Measurements from ENCODE around the gene EIF6. TPM values are rescaled to one million over a fixed set of nuclear protein-coding genes. Genes with fewer than 3 reads are reported as not detected.

The EIF6 gene
- total RNA-seq, 1 donor from 2014 or later: 271 TPM

DNA sequence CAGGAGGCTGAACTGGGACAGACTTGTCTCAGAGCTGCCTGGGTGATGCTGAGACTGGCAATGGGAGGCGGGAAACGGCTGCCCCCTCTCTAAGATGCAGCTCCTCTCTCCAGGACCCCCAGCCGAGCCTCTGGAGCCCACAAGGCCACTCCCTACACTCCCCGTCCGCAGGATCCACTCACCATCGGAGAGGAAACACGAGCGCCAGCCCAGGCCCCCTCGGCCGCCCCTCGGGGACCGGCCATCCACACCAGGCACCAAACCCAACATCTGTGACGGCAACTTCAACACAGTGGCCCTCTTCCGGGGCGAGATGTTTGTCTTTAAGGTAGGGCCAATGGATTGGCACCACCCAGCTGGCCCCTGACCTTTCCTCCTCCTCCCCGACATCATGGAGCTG is 17.5 kb downstream of the EIF6 start:
- TF ChIP-seq, protein P1, sequence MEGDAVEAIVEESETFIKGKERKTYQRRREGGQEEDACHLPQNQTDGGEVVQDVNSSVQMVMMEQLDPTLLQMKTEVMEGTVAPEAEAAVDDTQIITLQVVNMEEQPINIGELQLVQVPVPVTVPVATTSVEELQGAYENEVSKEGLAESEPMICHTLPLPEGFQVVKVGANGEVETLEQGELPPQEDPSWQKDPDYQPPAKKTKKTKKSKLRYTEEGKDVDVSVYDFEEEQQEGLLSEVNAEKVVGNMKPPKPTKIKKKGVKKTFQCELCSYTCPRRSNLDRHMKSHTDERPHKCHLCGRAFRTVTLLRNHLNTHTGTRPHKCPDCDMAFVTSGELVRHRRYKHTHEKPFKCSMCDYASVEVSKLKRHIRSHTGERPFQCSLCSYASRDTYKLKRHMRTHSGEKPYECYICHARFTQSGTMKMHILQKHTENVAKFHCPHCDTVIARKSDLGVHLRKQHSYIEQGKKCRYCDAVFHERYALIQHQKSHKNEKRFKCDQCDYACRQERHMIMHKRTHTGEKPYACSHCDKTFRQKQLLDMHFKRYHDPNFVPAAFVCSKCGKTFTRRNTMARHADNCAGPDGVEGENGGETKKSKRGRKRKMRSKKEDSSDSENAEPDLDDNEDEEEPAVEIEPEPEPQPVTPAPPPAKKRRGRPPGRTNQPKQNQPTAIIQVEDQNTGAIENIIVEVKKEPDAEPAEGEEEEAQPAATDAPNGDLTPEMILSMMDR (IDR thresholded peaks at IDR 0.05; ENCODE audit: insufficient read depth, low read depth, low read length): no peak
- no peak for TF ChIP-seq EZH2 (IDR thresholded peaks at IDR 0.05; ENCODE audit: insufficient read depth, low read length)
- no peaks in the 10 kb centered on the region for H3K79me2 ChIP-seq (ENCODE audit: insufficient read depth, low read length)
- no peaks in the 10 kb centered on the region for H3K36me3 ChIP-seq (ENCODE audit: insufficient read depth, low read length)
- Mint-ChIP-seq H3K36me3 (ENCODE audit: low read depth, unreplicated experiment) (peaks cover 14% of the 10 kb centered on the region), H3K9me3 (ENCODE audit: unreplicated experiment) (no peaks in the 10 kb centered on the region), H3K27ac (ENCODE audit: unreplicated experiment) (no peak overlapping the region), H3K4me3 (ENCODE audit: unreplicated experiment) (no peak overlapping the region), H3K27me3 (ENCODE audit: low read depth, unreplicated experiment) (no peaks in the 10 kb centered on the region), H3K4me1 (ENCODE audit: low read depth, unreplicated experiment) (peaks cover 19% of the 10 kb centered on the region)
- no peak overlapping the region for H3K27ac ChIP-seq (ENCODE audit: low read depth, low read length)
- no peaks in the 10 kb centered on the region for H4K20me1 ChIP-seq (ENCODE audit: insufficient read depth, low read length)
- no peaks in the 10 kb centered on the region for H3K27me3 ChIP-seq (ENCODE audit: insufficient read depth, low read length)
- no peak overlapping the region for H2AFZ ChIP-seq (ENCODE audit: low read depth, low read length)
- no peak overlapping the region for H3K4me2 ChIP-seq (ENCODE audit: low read length)
- DNase-seq (ENCODE audit: low read depth) (no peak), FAIRE-seq (no peak)
- no peak overlapping the region for H3K9ac ChIP-seq (ENCODE audit: low read length)
- H3K9me3 ChIP-seq (ENCODE audit: insufficient read depth, low read depth, low read length): no peaks in the 10 kb centered on the region
- H3K4me3 ChIP-seq (ENCODE audit: insufficient read depth, low read depth, low read length): no peak overlapping the region
- H3K4me1 ChIP-seq (ENCODE audit: insufficient read depth, low read length): peaks cover 12% of the 10 kb centered on the region

GRCh38 chr20:35264755-35265154 is 19.8 kb downstream of the EIF6 start:
- no peak overlapping the region for H3K27ac Mint-ChIP-seq (ENCODE audit: unreplicated experiment)
- peaks cover 12% of the 10 kb centered on the region for H3K4me1 ChIP-seq (ENCODE audit: insufficient read depth, low read length)

More at GRCh38 chr20:35264755-35265154, 19.8 kb downstream of the EIF6 start:
- peaks cover 21% of the 10 kb centered on the region for H3K4me1 Mint-ChIP-seq (ENCODE audit: low read depth, unreplicated experiment)
- peak; percentile 33 for DNase-seq (ENCODE audit: low read depth)
- Histone ChIP-seq H3K36me3 (ENCODE audit: insufficient read depth, low read length) (no peaks in the 10 kb centered on the region), H4K20me1 (ENCODE audit: insufficient read depth, low read length) (no peaks in the 10 kb centered on the region), H3K4me3 (ENCODE audit: insufficient read depth, low read depth, low read length) (no peak overlapping the region), H3K4me2 (ENCODE audit: low read length) (no peak overlapping the region), H2AFZ (ENCODE audit: low read depth, low read length) (no peak overlapping the region), H3K79me2 (ENCODE audit: insufficient read depth, low read length) (no peaks in the 10 kb centered on the region), H3K9me3 (ENCODE audit: insufficient read depth, low read depth, low read length) (no peaks in the 10 kb centered on the region), H3K27ac (ENCODE audit: low read depth, low read length) (no peak overlapping the region), H3K27me3 (ENCODE audit: insufficient read depth, low read length) (no peaks in the 10 kb centered on the region), H3K9ac (ENCODE audit: low read length) (no peak overlapping the region)
- no peak overlapping the region for H3K4me3 Mint-ChIP-seq (ENCODE audit: unreplicated experiment)
- H3K9me3 Mint-ChIP-seq (ENCODE audit: unreplicated experiment): no peaks in the 10 kb centered on the region
- TF ChIP-seq, protein P1 (IDR thresholded peaks at IDR 0.05; ENCODE audit: insufficient read depth, low read depth, low read length): no peak
- no peak for TF ChIP-seq EZH2 (IDR thresholded peaks at IDR 0.05; ENCODE audit: insufficient read depth, low read length)
- no peak for FAIRE-seq
- H3K27me3 Mint-ChIP-seq (ENCODE audit: low read depth, unreplicated experiment): no peaks in the 10 kb centered on the region
- peaks cover 9% of the 10 kb centered on the region for H3K36me3 Mint-ChIP-seq (ENCODE audit: low read depth, unreplicated experiment)
